Upper lobe of left lung (tissue), 4 donors: Measurements from ENCODE around the gene GATA5.

Experiments used
- EP300 ChIP-seq, 4 donors: sonication (generic); formaldehyde crosslinking; IDR thresholded peaks; one replicate each; pipeline ENCODE4 v1.5.1; 2017; ENCODE audit warnings: antibody characterized with exemption in 4 of 4, control low read depth in 2 of 4
- POLR2A ChIP-seq, 4 donors: fragments of 450-650 bp; IDR thresholded peaks; one replicate each; pipeline ENCODE4 v1.5.1; 2016 to 2017; ENCODE audit warnings: antibody characterized with exemption in 4 of 4, mild to moderate bottlenecking in 2 of 4
- POLR2AphosphoS5 ChIP-seq, 2 donors: sonication (generic); formaldehyde crosslinking; IDR thresholded peaks; one replicate each; pipeline ENCODE4 v1.5.1; 2017; ENCODE audit warnings: antibody characterized with exemption in 2 of 2
- TF ChIP-seq, protein P1 (sequence below), 6 experiments: fragments of 450-650 bp in 4 of 6; fragments of 200-600 bp in 2 of 6; sonication (generic) in 2 of 6; IDR thresholded peaks; one replicate each; pipeline ENCODE4 v1.5.1; 2016 to 2019; ENCODE audit warnings: antibody characterized with exemption in 6 of 6

DNA sequence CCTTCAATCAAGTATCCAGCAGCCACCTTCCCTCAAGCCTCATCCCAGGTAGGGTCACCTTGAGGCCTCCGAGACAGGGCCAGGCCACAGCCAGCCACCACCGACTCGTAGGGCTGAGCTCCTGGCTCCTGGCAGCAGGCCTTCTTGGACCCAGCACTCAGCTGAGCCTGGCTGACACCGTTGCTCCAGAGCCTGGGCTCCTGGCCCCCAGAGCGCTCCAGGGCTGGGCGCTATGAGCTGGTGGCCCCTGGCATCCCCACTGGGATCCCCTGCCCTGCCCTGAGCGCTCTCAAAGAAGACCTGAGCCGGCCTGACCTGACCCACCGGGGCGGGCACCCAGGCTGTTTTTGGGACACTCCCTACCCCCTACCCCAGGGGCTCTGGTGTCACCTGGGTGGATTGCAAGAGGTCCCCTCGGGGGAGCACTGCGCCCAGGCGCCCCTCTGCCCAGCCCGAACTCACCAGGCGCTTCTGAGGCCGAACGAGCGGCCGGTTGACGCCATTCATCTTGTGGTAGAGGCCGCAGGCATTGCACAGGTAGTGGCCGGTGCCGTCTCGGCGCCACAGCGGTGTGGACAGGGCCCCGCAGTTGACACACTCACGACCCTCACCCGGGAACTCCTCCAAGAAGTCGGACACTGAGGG, 2.7 kb downstream of the GATA5 start:
- TF ChIP-seq, protein P1, sequence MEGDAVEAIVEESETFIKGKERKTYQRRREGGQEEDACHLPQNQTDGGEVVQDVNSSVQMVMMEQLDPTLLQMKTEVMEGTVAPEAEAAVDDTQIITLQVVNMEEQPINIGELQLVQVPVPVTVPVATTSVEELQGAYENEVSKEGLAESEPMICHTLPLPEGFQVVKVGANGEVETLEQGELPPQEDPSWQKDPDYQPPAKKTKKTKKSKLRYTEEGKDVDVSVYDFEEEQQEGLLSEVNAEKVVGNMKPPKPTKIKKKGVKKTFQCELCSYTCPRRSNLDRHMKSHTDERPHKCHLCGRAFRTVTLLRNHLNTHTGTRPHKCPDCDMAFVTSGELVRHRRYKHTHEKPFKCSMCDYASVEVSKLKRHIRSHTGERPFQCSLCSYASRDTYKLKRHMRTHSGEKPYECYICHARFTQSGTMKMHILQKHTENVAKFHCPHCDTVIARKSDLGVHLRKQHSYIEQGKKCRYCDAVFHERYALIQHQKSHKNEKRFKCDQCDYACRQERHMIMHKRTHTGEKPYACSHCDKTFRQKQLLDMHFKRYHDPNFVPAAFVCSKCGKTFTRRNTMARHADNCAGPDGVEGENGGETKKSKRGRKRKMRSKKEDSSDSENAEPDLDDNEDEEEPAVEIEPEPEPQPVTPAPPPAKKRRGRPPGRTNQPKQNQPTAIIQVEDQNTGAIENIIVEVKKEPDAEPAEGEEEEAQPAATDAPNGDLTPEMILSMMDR (IDR thresholded peaks at IDR 0.05), result no peak
- no peak for TF ChIP-seq POLR2A (IDR thresholded peaks at IDR 0.05)
- TF ChIP-seq POLR2AphosphoS5 (IDR thresholded peaks at IDR 0.05), result no peak
- TF ChIP-seq EP300 (IDR thresholded peaks at IDR 0.05), result no peak
